ENCODE data around the gene GPR17. TPM values are rescaled to one million over a fixed set of nuclear protein-coding genes. Genes with fewer than 3 reads are reported as not detected.

Gene GPR17
- total RNA-seq, 2 experiments from 2014 or later, result not detected

GRCh38 chr2:127659408-127660290, 13.7 kb downstream of the GPR17 start:
- ATAC-seq, result no peak
- peaks cover 20% of the 10 kb centered on the region for H3K27me3 Mint-ChIP-seq

GRCh38 chr2:127660291-127660578, 14.3 kb downstream of the GPR17 start:
- ChIA-PET POLR2A (no interaction called here), CTCF (interaction anchor here (0.8 to 1.4 kb wide), 2 partner anchors 10 to 69 kb away, joined by 3 read pairs; no protein-coding TSS in a partner anchor)
- H3K36me3 Mint-ChIP-seq (ENCODE audit: low read depth), result no peaks in the 10 kb centered on the region
- no peaks in the 10 kb centered on the region for H3K4me1 Mint-ChIP-seq (ENCODE audit: low read depth)
- no peak for DNase-seq
- ATAC-seq, result no peak
- no peak overlapping the region for H3K4me3 Mint-ChIP-seq
- no peak for TF ChIP-seq CTCF (IDR thresholded peaks at IDR 0.05)
- peaks cover 26% of the 10 kb centered on the region for H3K27me3 Mint-ChIP-seq
- H3K9me3 Mint-ChIP-seq, result no peaks in the 10 kb centered on the region
- intact Hi-C loops (cut with micrococcal nuclease), result no loop called here
- no peak overlapping the region for H3K27ac Mint-ChIP-seq

More at GRCh38 chr2:127659408-127660290, 13.7 kb downstream of the GPR17 start:
- Mint-ChIP-seq H3K9me3 (no peaks in the 10 kb centered on the region), H3K27ac (no peak overlapping the region), H3K4me3 (no peak overlapping the region), H3K36me3 (ENCODE audit: low read depth) (no peaks in the 10 kb centered on the region), H3K4me1 (ENCODE audit: low read depth) (no peaks in the 10 kb centered on the region)
- no peak for DNase-seq
- no peak for TF ChIP-seq CTCF (IDR thresholded peaks at IDR 0.05)
- POLR2A ChIA-PET, result no interaction called here
- CTCF ChIA-PET, result interaction anchor here (0.8 to 1.4 kb wide), 2 partner anchors 10 to 68 kb away, joined by 3 read pairs; no protein-coding TSS in a partner anchor
- intact Hi-C loops (cut with micrococcal nuclease), result no loop called here

GRCh38 chr2:127661072-127661649, 15.2 kb downstream of the GPR17 start:
- TF ChIP-seq CTCF (IDR thresholded peaks at IDR 0.05), result no peak
- CTCF ChIA-PET, result interaction anchor here (1.9 kb wide), 1 partner anchor 70 kb away, joined by 6 read pairs; no protein-coding TSS in a partner anchor
- no peak for ATAC-seq
- no peaks in the 10 kb centered on the region for H3K9me3 Mint-ChIP-seq
- POLR2A ChIA-PET, result no interaction called here
- intact Hi-C loops (cut with micrococcal nuclease), result no loop called here
- H3K27ac Mint-ChIP-seq, result no peak overlapping the region
- no peak for DNase-seq
- H3K36me3 Mint-ChIP-seq (ENCODE audit: low read depth), result no peaks in the 10 kb centered on the region
- H3K4me3 Mint-ChIP-seq, result no peak overlapping the region
- H3K4me1 Mint-ChIP-seq (ENCODE audit: low read depth), result no peaks in the 10 kb centered on the region
- peaks cover 27% of the 10 kb centered on the region for H3K27me3 Mint-ChIP-seq

- ChIA-PET POLR2A (interaction anchor here (0.6 kb wide), 1 partner anchor 265 kb away, joined by 4 read pairs; no protein-coding TSS in a partner anchor), CTCF (interaction anchor here (1.9 kb wide), 1 partner anchor 71 kb away, joined by 6 read pairs; no protein-coding TSS in a partner anchor)
- H3K36me3 Mint-ChIP-seq (ENCODE audit: low read depth), result no peaks in the 10 kb centered on the region
- DNase-seq (no peak), ATAC-seq (no peak)
- no peak overlapping the region for H3K4me3 Mint-ChIP-seq
- H3K9me3 Mint-ChIP-seq, result no peaks in the 10 kb centered on the region
- peaks cover 33% of the 10 kb centered on the region for H3K27me3 Mint-ChIP-seq
- H3K4me1 Mint-ChIP-seq (ENCODE audit: low read depth), result no peaks in the 10 kb centered on the region
- intact Hi-C loops (cut with micrococcal nuclease), result no loop called here
- H3K27ac Mint-ChIP-seq, result no peak overlapping the region
- no peak for TF ChIP-seq CTCF (IDR thresholded peaks at IDR 0.05)
These were observed 16.1 kb downstream of the GPR17 start for GRCh38 chr2:127661949-127662510.
